ENCODE measurements around the gene CELSR3. TPM values are rescaled to one million over a fixed set of nuclear protein-coding genes. Genes with fewer than 3 reads are reported as not detected.

Gene CELSR3
- total RNA-seq, 1 experiment from 2014 or later, result 35.4 TPM

GRCh38 chr3:48688737-48689075 lies 26.0 kb upstream of the CELSR3 start:
- H3K4me1 ChIP-seq, result peaks cover 7% of the 10 kb centered on the region
- Mint-ChIP-seq H3K4me3 (ENCODE audit: unreplicated experiment) (no peak overlapping the region), H3K36me3 (ENCODE audit: insufficient read depth, unreplicated experiment) (peaks cover 92% of the 10 kb centered on the region), H3K27ac (ENCODE audit: unreplicated experiment) (no peak overlapping the region), H3K4me1 (ENCODE audit: low read depth, unreplicated experiment) (peaks cover 12% of the 10 kb centered on the region), H3K27me3 (ENCODE audit: insufficient read depth, unreplicated experiment) (no peaks in the 10 kb centered on the region), H3K9me3 (ENCODE audit: unreplicated experiment) (no peaks in the 10 kb centered on the region)
- CTCF ChIA-PET, result interaction anchor here (1.4 kb wide), 1 partner anchor 24 kb away, joined by 5 read pairs; no protein-coding TSS in a partner anchor
- TF ChIP-seq CTCF (IDR thresholded peaks at IDR 0.05; ENCODE audit: insufficient read depth in 1 of 2, low read depth in 1 of 2, low read length in 1 of 2, severe bottlenecking in 1 of 2, unreplicated experiment in 1 of 2), result no peak
- no peak overlapping the region for H3K4me3 ChIP-seq (ENCODE audit: low read depth, low read length)
- H3K9me3 ChIP-seq, result no peaks in the 10 kb centered on the region
- BruUV-seq (replicated peaks), result no TSS peak
- no peak for DNase-seq
- intact Hi-C loops (cut with micrococcal nuclease; ENCODE audit: unreplicated experiment), result loop anchor here (10.0 kb wide), 1 partner anchor 266 kb away; no protein-coding TSS in a partner anchor
- POLR2A ChIA-PET, result no interaction called here
- H3K27me3 ChIP-seq (replicated peaks; ENCODE audit: control insufficient read depth, insufficient read depth, low read length), result no peaks in the 10 kb centered on the region
- peaks cover 7% of the 10 kb centered on the region for H3K36me3 ChIP-seq (ENCODE audit: control insufficient read depth, insufficient read depth, low read length)

- Histone ChIP-seq H3K36me3 (ENCODE audit: control insufficient read depth, insufficient read depth, low read length) (peaks cover 6% of the 10 kb centered on the region), H3K9me3 (no peaks in the 10 kb centered on the region), H3K27me3 (replicated peaks; ENCODE audit: control insufficient read depth, insufficient read depth, low read length) (no peaks in the 10 kb centered on the region), H3K4me3 (ENCODE audit: low read depth, low read length) (no peak overlapping the region), H3K4me1 (peaks cover 7% of the 10 kb centered on the region)
- no peak overlapping the region for H3K27ac Mint-ChIP-seq (ENCODE audit: unreplicated experiment)
- no peaks in the 10 kb centered on the region for H3K27me3 Mint-ChIP-seq (ENCODE audit: insufficient read depth, unreplicated experiment)
- H3K4me1 Mint-ChIP-seq (ENCODE audit: low read depth, unreplicated experiment), result peaks cover 14% of the 10 kb centered on the region
- POLR2A ChIA-PET, result no interaction called here
- DNase-seq, result no peak
- BruUV-seq (replicated peaks), result no TSS peak
- CTCF ChIA-PET, result interaction anchor here (1.4 kb wide), 1 partner anchor 24 kb away, joined by 5 read pairs; no protein-coding TSS in a partner anchor
- H3K9me3 Mint-ChIP-seq (ENCODE audit: unreplicated experiment), result no peaks in the 10 kb centered on the region
- intact Hi-C loops (cut with micrococcal nuclease; ENCODE audit: unreplicated experiment), result loop anchor here (10.0 kb wide), 1 partner anchor 267 kb away; no protein-coding TSS in a partner anchor
- H3K36me3 Mint-ChIP-seq (ENCODE audit: insufficient read depth, unreplicated experiment), result peaks cover 87% of the 10 kb centered on the region
- TF ChIP-seq CTCF (IDR thresholded peaks at IDR 0.05; ENCODE audit: insufficient read depth in 1 of 2, low read depth in 1 of 2, low read length in 1 of 2, severe bottlenecking in 1 of 2, unreplicated experiment in 1 of 2), result no peak
- no peak overlapping the region for H3K4me3 Mint-ChIP-seq (ENCODE audit: unreplicated experiment)
Observed at GRCh38 chr3:48688032-48688736, 25.5 kb upstream of the CELSR3 start.

GRCh38 chr3:48687220-48687678 lies 24.6 kb upstream of the CELSR3 start:
- no peak overlapping the region for H3K27ac Mint-ChIP-seq (ENCODE audit: unreplicated experiment)

More at GRCh38 chr3:48687220-48687678, 24.6 kb upstream of the CELSR3 start:
- TF ChIP-seq CTCF (IDR thresholded peaks at IDR 0.05; ENCODE audit: insufficient read depth in 1 of 2, low read depth in 1 of 2, low read length in 1 of 2, severe bottlenecking in 1 of 2, unreplicated experiment in 1 of 2), result no peak
- CTCF ChIA-PET, result interaction anchor here (1.1 to 2.0 kb wide), 2 partner anchors 11 to 78 kb away, joined by 3 to 18 read pairs; no protein-coding TSS in a partner anchor
- Mint-ChIP-seq H3K27me3 (ENCODE audit: insufficient read depth, unreplicated experiment) (no peaks in the 10 kb centered on the region), H3K9me3 (ENCODE audit: unreplicated experiment) (no peaks in the 10 kb centered on the region), H3K4me1 (ENCODE audit: low read depth, unreplicated experiment) (peaks cover 14% of the 10 kb centered on the region), H3K4me3 (ENCODE audit: unreplicated experiment) (no peak overlapping the region), H3K36me3 (ENCODE audit: insufficient read depth, unreplicated experiment) (peaks cover 83% of the 10 kb centered on the region)
- intact Hi-C loops (cut with micrococcal nuclease; ENCODE audit: unreplicated experiment), result loop anchor here (10.0 kb wide), 1 partner anchor 268 kb away; no protein-coding TSS in a partner anchor
- H3K4me3 ChIP-seq (ENCODE audit: low read depth, low read length), result no peak overlapping the region
- H3K27me3 ChIP-seq (replicated peaks; ENCODE audit: control insufficient read depth, insufficient read depth, low read length), result no peaks in the 10 kb centered on the region
- POLR2A ChIA-PET, result interaction anchor here (1.8 kb wide), 1 partner anchor 23 kb away, joined by 14 read pairs; the partner anchor contains the start of gene CELSR3
- H3K9me3 ChIP-seq, result no peaks in the 10 kb centered on the region
- DNase-seq, result no peak
- H3K4me1 ChIP-seq, result peaks cover 7% of the 10 kb centered on the region
- BruUV-seq (replicated peaks), result no TSS peak
- peaks cover 8% of the 10 kb centered on the region for H3K36me3 ChIP-seq (ENCODE audit: control insufficient read depth, insufficient read depth, low read length)

Measured in Caco-2 (cell line).